HG02763 (cell line): ENCODE data around the gene HERC5.
"Not testable (repeated sequence)": the region's sequence is repeated elsewhere in the genome, so short reads cannot be mapped to it uniquely, and the experiment has no call there.

ENCODE experiments used
- ATAC-seq: cut with Tn5 transposase; IDR thresholded peaks from one replicate; pipeline ENCODE4 v1.9.1; 2021; ENCODE audit warnings: mild to moderate bottlenecking, moderate library complexity; ENCODE audit not compliant: unreplicated experiment

HERC5 gene

DNA sequence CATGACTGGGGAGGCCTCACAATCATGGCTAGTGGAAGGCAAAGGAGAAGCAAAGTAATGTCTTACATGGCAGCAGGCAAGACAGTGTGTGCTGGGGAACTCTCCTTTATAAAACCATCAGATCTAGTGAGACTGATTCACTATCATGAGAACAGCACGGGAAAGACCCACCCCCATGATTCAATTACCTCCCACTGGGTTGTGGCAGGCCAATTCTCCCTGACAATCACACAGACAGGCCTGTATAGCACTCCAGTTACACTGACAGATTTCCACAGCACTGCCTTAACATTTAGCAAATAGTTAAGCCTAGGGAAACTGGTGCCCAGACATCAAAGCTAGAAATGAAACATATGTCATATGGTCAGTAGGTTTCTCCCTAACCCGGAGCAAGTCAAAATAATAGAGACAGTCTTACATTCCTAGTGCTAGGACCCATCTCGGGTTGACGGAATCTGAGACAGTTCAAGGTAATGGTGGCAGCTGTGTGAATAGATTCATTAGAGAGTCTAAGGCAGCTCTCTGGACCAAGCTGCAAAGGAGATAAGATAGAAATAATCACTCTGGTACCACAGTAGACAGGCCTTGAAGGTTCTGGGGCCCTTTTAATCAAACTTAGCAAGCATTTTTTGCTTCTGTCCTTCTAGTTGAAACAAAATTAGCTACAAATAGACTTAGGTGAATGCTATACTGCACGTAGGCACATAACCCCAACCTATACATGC lies 9.4 kb upstream of the HERC5 start:
- ATAC-seq, result no peak

GRCh38 chr4:88448211-88448765 lies 8.6 kb upstream of the HERC5 start:
- not testable (repeated sequence) for ATAC-seq

DNA sequence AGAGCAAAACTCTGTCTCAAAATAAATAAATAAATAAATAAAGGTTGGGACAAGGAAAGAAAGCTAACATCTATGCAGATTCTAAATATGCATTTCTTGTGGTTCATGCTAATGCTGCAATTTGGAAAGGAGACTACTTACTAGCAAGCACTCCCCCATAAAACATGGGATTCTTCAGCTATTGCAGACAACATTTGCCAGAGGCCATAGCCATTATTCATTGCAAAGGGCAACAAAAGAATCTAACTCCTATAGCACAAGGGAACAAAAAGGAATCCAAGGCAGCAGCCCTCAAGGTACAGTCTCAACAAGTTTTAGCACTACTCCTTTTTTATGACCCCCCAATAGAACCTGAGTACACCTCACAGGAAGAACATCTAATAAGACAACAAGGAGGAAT lies 8.0 kb upstream of the HERC5 start:
- ATAC-seq, result no peak

- ATAC-seq, result no peak
Observed at GRCh38 chr4:88449290-88449689, 7.6 kb upstream of the HERC5 start.

GRCh38 chr4:88451205-88451604 lies 5.7 kb upstream of the HERC5 start:
- ATAC-seq, result no peak

DNA sequence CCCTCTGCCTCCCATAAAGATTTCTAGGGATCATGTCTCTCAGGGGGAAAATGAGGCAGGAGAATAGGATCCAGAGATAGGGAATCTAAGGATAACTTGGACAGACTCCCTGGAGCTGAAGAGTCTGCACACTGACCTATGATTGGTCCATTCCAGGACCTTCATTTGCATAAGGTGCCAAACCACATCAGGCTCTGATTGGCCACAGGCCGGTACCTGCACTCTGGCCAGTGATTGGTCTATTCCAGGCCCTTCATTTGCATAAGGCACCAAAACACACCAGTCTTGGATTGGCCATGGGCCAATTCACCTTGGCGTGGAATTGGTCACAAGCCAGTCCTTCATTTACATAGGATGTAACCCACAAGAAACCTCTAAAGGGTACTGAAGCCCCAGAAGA lies 4.0 kb upstream of the HERC5 start:
- ATAC-seq, result no peak

DNA sequence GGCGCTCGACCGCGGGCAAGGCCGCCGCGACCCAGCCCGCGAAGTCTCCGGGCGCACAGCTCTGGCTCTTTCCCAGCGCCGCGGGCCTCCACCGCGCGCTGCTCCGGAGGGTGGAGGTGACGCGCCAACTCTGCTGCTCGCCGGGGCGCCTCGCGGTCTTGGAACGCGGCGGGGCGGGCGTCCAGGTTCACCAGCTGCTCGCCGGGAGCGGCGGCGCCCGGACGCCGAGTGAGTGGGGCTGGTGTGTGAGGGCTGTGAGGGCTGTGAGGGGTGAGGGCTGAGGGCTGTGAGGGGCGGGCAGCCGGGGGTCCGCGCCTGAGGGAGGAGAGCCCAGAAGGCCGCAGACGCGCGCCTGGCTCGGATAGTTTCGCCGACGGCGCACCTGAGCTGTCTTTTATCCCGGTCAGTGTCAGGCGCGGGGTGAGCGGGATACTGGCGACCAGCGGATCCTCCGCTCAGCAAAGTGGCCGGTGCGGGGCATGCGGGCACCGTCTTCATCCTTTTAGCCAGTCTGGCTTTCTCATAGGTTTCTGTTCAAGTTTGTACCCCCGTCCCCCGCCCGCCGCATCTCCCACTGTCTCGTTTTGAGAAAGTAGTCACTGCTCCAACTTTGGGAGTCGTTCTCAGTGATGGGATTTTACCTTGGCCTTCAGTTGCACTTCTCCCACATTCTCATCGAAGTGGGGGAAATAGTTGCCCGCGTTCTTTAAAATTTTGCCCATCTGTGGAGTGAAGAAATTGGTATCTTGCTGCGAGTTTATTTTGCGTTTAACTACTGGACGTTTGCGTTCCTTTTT lies 586 bp downstream of the HERC5 start:
- peak; percentile 35 for ATAC-seq

GRCh38 chr4:88458104-88458740 lies 1.3 kb downstream of the HERC5 start:
- ATAC-seq, result no peak

DNA sequence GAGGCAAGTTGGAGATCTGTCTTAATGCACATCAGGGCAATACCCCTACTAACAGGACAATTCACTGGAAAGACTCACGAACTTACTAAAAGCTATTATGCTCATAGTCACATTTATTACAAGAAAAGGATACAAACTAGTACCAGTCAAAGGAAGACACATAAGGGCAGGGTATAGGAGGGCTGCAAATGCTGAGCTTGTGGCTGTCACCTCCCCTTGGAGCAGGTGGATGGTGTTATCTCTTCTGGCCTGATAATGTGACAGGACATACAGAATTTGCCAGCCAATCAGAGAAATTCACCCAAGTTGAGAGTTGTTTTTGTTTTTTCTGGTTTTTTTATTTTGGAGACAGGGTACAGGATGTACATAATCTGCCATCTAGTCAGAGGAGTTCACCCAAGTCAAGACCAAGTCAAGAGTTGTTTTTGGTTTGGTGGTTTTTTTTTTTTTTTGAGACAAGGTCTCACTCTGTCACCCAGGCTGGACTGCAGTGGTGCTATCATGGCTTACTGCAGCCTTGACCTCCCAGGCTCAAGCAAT lies 8.8 kb downstream of the HERC5 start:
- ATAC-seq, result no peak

GRCh38 chr4:88467392-88467791 lies 10.5 kb downstream of the HERC5 start:
- no peak for ATAC-seq

DNA sequence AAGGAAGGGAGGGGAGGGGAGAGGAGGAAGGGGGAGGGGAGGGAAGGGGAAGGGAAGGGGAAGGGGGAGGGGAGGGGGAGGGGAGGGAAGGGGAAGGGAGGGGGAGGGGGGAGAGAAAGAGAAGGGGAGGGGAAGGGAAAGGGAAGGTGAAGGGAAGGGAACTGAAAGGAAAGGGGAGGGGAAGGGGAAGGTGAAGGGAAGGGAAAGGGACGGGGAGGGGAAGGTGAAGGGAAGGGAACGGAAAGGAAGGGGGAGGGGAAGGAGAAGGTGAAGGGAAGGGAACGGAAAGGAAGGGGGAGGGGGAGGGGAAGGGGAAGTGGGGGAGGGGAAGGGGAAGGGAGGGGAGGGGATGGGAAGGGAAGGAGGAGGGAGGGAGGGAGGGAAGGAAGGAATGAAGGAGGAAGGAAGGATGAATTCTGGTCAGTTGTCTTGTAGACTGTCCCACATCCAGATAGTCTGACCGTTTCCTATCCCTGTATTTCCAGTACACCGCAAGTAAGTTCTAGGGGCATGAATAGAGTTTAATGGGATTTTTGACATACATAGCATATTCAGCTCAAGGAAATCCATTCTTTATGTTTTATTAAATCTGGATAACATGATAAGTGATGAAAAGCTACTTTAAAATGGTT lies 20.4 kb downstream of the HERC5 start:
- no peak for ATAC-seq

DNA sequence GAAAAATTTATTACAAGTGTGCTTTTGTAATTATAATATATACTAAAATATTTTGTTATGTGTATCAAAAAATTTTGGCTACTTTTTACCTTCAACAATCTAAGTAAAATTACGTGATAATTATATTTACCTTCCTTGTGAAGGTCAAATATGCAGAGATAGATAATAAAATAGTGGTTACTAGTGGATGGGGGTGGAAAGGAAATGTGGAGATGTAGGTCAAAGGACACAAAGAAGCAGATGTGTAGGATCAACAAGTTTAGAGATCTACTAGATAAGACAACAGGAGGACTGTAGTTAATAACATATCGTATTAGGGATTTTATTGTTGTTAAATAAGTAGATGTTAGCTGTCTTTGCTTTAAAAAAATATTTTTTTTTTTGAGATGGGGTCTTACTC lies 21.3 kb downstream of the HERC5 start:
- ATAC-seq, result no peak

DNA sequence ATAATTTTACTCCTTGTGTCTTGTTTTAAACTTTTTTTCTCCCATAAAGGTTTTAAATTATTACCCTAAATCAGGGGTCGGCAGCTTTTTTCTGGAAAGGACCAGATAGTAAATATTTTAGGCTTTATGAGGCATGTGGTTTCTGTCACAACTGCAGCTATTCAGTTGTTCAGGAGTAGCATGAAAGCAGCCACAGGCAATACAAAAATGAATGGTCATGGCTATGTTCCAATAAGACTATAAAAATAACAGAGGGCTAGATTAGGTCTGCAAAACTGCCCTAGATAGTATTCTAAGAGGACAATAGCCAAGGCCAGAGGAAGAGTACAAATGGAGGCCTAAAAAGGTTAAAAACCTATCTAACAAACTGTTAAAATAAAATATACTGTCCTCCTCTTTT lies 24.6 kb downstream of the HERC5 start:
- ATAC-seq, result no peak

DNA sequence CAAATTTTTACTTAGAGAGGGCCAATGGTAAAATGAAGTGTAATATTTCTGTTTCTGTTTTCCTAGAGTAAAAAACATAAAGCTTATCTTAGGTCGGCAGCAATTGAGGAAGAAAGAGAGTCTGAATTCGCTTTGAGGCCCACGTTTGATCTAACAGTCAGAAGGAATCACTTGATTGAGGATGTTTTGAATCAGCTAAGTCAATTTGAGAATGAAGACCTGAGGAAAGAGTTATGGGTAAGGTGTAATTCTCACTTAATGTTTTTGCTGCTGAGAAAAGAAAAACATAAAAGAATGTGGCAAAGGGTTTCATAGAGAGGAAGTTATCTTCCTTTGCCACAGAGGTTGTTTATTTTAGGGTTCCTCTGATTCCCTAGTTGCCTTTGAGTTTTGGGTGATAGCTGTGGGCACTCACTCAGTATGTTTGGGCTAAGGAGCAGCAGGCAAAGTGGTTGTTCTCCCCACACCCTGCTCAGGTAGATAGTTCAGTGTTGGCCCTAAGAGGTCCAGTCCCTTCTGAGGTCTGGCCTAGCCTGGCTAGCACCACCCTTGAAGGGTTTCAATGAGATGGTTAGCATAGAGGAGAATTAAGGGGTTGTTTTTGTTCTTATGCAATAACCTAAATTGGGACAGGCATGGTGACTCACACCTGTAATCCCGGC lies 32.3 kb downstream of the HERC5 start:
- no peak for ATAC-seq

DNA sequence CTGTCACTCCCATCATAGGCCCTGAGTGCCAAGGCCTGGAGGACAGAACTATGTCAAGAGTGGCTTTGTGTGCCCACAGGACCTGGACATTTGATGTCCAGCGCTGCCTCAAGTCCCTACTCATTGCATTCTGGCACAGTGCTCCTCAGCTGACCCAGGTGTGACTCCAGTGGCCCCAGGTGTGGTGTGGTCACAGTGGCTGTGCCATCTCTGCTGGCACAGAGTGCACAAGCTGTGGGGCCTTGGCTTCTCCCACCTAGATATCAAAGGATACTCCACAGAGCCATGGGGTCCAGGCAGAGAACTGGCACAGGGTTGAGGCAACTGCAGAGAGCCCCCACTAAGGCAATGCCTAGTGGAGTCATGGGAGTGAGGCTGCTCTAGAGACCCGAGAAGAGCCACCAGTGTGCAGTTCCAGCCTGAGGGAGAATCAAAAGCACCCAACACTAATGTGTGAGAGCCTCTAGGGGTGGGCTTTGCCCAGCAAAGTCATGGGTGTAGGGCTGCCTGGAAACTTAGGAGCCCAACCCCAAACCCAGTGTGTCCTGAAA lies 41.0 kb downstream of the HERC5 start:
- ATAC-seq, result no peak

GRCh38 chr4:88503344-88503743 lies 46.4 kb downstream of the HERC5 start:
- no peak for ATAC-seq

DNA sequence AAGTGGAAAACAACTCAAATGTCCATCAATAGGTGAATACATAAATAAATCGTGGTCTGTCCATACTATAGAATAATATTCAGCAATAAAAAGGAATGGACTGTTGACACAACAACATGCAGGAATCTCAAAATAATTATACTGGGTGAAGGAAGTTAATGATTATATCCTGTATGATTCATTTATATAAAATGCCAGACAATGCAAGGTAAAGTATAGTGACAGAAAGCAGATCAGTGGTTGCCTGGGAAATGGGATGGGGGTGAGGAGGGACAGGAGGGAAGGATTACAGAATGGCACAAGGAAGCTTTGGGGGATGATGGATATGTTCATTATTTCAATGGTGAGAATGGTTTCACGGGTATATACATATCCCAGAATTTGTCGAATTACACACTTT lies 54.3 kb downstream of the HERC5 start:
- ATAC-seq, result no peak

DNA sequence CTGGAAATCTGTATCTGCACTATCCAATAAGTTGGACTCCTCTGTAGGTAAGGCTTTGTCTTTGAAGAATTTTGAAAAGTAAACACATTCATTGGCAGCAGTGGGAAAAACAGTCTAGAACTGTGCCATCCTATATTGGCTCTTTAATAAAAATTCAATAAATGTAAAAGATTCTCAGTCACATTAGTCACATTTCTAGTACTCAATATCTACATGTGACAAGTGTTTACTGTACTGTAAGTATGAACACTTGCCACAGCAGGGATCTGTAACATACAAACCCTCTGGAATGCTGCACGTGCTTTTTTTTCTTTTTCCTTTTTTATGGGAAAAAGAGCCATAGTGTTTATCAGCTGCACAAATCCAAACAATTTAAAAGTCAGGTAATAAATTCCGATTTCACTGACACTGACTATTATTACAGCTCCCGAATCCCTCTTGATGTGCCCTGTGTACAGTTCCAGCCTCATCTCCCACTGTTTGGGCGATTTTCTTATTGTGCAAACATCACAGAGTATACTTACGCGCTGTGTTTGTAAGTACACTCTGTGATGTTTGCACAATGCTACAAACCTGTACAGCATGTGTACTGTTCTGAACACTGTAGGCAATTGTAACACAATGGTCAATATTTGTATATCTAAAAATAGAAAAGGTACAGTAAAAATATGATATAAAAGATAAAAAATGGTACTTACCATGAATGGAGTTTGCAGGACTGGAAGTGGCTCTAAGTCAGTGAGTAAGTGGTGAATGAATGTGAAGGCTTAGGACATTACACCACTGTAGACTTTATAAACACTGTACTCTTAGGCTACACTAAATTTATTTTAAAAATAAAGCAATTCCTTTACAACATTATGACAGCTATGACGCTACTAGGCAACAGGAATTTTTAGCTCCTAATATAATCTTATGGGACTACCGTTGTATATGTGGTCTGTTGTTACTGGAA lies 57.9 kb downstream of the HERC5 start:
- no peak for ATAC-seq

GRCh38 chr4:88516746-88517145 lies 59.8 kb downstream of the HERC5 start:
- ATAC-seq, result no peak
